22Rv1 (cell line): ENCODE data around the gene TAGLN.

Experiments used
- CTCF ChIP-seq: fragments of 450-650 bp; IDR thresholded peaks from 2 replicates; pipeline ENCODE4 v1.5.1; 2017; ENCODE audit warnings: mild to moderate bottlenecking
- ZFX ChIP-seq: fragments of 450-650 bp; IDR thresholded peaks from 2 replicates; pipeline ENCODE4 v1.6.1; 2017; ENCODE audit warnings: antibody characterized with exemption, borderline replicate concordance

GRCh38 chr11:117171404-117172061, 27.6 kb upstream of the TAGLN start:
- TF ChIP-seq CTCF: no peak
- no peak for TF ChIP-seq ZFX
